ENCODE data around the gene IGF1.

The IGF1 gene

GRCh38 chr12:102503056-102503681 is 22.8 kb upstream of the IGF1 start (continued):
- no peak for TF ChIP-seq REST (tag by site-specific recombination; IDR thresholded peaks at IDR 0.05)
- no peak for TF ChIP-seq ZNF677 (tag by site-specific recombination; IDR thresholded peaks at IDR 0.05)
- no peak for TF ChIP-seq ZNF623 (tag by site-specific recombination; IDR thresholded peaks at IDR 0.05)
- no peak for TF ChIP-seq ZNF624 (tag by site-specific recombination; IDR thresholded peaks at IDR 0.05)
- TF ChIP-seq ZFP3 (tag by site-specific recombination; IDR thresholded peaks at IDR 0.05; ENCODE audit: low read depth), result no peak
- TF ChIP-seq KLF8 (tag by site-specific recombination; IDR thresholded peaks at IDR 0.05), result no peak
- no peak for TF ChIP-seq ZSCAN23 (tag by site-specific recombination; IDR thresholded peaks at IDR 0.05)
- no peak for TF ChIP-seq ZNF621 (tag by site-specific recombination; IDR thresholded peaks at IDR 0.05)
- TF ChIP-seq ZNF211 (tag by site-specific recombination; IDR thresholded peaks at IDR 0.05; ENCODE audit: low read depth), result no peak
- no peak for TF ChIP-seq HOXC10 (CRISPR knock-in tag; IDR thresholded peaks at IDR 0.05)

GRCh38 chr12:102501773-102502172 is 21.4 kb upstream of the IGF1 start:
- CTCF ChIA-PET, result interaction anchor here (0.9 kb wide), 1 partner anchor 17 kb away, joined by 3 read pairs; no protein-coding TSS in a partner anchor
- Histone ChIP-seq H3K4me3 (ENCODE audit: low read depth, low read length) (no peak overlapping the region), H3K27ac (ENCODE audit: extremely low read depth, low read depth, low read length) (no peak overlapping the region), H3K36me3 (ENCODE audit: control insufficient read depth in 2 of 2, insufficient read depth in 1 of 2, low read length in 2 of 2) (no peaks in the 10 kb centered on the region), H3K9me3 (ENCODE audit: control insufficient read depth, insufficient read depth, low read depth, low read length) (no peaks in the 10 kb centered on the region), H3K4me1 (ENCODE audit: control insufficient read depth, insufficient read depth, low read length) (no peaks in the 10 kb centered on the region)
- POLR2A ChIA-PET, result no interaction called here
- TF ChIP-seq ZNF792 (tag by site-specific recombination; IDR thresholded peaks at IDR 0.05) (no peak), ZNF248 (tag by site-specific recombination; IDR thresholded peaks at IDR 0.05) (no peak), HOXC10 (CRISPR knock-in tag; IDR thresholded peaks at IDR 0.05) (no peak), KLF8 (tag by site-specific recombination; IDR thresholded peaks at IDR 0.05) (no peak), ZNF660 (tag by site-specific recombination; IDR thresholded peaks at IDR 0.05) (no peak)

GRCh38 chr12:102498471-102498870 is 18.1 kb upstream of the IGF1 start:
- Histone ChIP-seq H3K4me1 (ENCODE audit: control insufficient read depth, insufficient read depth, low read length) (no peaks in the 10 kb centered on the region), H3K36me3 (ENCODE audit: control insufficient read depth in 2 of 2, insufficient read depth in 1 of 2, low read length in 2 of 2) (no peaks in the 10 kb centered on the region), H3K27ac (ENCODE audit: extremely low read depth, low read depth, low read length) (no peak overlapping the region), H3K4me3 (ENCODE audit: low read depth, low read length) (no peak overlapping the region), H3K9me3 (ENCODE audit: control insufficient read depth, insufficient read depth, low read depth, low read length) (no peaks in the 10 kb centered on the region)
- CTCF ChIA-PET, result interaction anchor here (0.6 to 1.1 kb wide), 4 partner anchors 14 to 522 kb away, joined by 3 read pairs; no protein-coding TSS in a partner anchor
- POLR2A ChIA-PET, result no interaction called here
- TF ChIP-seq PATZ1 (tag by site-specific recombination; IDR thresholded peaks at IDR 0.05) (no peak), ZSCAN5A (tag by site-specific recombination; IDR thresholded peaks at IDR 0.05) (no peak), ZSCAN4 (tag by site-specific recombination; IDR thresholded peaks at IDR 0.05) (no peak), TSHZ1 (tag by site-specific recombination; IDR thresholded peaks at IDR 0.05; ENCODE audit: borderline replicate concordance) (no peak), ZNF2 (tag by site-specific recombination; IDR thresholded peaks at IDR 0.05) (no peak)

Measured in HEK293 (cell line).